HG02852 (cell line): ENCODE results near the gene GADL1.

Experiments used
- ATAC-seq: cut with Tn5 transposase; IDR thresholded peaks from one replicate; pipeline ENCODE4 v1.9.1; 2021; ENCODE audit warnings: mild to moderate bottlenecking, moderate library complexity; ENCODE audit not compliant: unreplicated experiment

GADL1 gene

DNA sequence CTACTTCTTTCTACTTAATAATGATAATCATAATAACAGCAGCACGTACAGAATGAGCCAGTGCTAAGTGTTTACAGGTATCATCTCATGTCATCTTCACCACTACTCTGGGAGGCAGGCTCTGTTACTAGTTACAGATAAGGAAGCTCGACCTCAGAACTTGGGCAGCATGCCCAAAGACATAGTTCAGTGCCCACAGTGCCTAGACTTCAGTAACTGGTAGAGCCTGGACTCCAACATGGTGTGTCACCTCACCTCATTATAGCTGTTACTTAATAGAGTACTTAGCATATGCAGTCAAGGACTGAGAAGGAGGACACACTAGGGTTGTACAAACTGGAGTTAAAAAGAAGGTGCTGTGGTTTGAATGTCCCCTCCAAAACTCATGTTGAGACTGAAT is 7.6 kb downstream of the GADL1 start:
- no peak for ATAC-seq

DNA sequence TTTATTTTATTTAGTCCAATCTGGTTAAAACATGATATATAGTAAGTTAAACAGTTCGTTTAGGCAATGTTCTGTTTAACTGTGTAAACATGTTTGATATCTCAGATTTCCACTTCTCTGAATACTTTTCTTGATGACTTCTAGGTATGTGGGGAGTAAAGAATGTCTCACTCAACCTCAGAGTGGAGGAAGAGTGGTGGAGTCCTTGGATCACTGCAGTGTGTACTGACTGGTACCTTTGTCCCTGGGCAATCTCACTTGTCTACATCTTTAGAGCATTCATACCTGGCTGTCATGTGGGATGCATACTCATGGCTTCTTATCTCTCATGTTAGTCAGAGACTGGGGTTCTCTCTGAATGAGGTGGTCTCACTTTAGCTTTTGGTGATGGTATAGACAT is 15.6 kb downstream of the GADL1 start:
- ATAC-seq = no peak

DNA sequence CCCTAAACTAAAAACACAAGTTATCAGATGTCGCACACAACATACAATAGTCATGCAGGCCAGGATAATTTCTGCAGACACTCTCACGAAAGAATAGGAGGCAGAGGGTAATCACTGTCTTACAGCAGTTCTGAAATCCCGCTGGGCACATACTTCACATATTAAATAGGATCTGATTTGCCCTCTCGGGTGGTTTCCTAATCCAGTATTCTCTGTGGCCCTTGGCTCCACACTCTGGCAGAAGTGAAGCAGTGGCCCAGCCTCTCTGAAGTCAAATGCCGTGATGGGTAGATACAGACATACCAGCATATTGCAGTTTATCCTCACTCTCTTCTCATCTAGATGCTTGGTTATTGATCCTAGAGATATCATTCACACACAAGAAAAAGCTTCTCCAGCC is 19.0 kb downstream of the GADL1 start:
- no peak for ATAC-seq

DNA sequence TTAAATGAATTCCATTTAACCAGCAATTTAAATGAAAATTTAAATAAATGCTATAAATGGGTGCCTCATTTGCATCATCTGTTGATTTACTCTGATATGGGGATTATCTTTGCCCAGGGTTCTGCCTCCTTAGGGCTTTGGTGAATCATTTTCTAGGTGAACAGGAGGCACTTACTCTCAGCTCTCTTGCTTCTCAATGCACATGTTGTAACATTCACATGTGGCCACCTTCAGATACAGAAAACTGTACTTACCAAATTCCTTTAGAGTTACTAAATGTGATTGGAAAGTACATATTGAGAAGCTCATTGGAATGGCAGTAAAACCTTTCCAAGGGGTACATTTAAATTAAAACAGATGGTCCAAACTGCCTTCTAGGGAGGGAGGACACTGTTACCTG is 20.8 kb downstream of the GADL1 start:
- no peak for ATAC-seq

DNA sequence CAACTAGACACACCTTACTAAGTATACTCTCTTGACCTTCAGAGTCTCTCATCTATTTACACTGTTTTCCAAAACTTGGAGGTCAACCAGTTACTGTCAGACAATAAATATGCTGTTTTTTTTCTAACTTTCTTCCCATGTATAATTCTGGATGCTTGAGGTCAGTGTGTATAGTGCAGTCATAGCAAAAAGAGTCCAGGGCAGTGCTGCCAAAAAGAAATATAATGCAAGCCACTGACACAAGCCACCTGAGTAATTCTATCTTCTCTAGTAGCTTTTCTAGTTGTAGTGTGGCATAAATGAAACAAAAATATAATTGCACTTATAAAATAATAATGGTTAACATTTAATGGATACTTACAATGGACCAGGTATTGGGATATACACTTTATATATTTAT is 21.6 kb downstream of the GADL1 start:
- no peak for ATAC-seq

GRCh38 chr3:30871720-30872119 is 22.7 kb downstream of the GADL1 start:
- no peak for ATAC-seq

DNA sequence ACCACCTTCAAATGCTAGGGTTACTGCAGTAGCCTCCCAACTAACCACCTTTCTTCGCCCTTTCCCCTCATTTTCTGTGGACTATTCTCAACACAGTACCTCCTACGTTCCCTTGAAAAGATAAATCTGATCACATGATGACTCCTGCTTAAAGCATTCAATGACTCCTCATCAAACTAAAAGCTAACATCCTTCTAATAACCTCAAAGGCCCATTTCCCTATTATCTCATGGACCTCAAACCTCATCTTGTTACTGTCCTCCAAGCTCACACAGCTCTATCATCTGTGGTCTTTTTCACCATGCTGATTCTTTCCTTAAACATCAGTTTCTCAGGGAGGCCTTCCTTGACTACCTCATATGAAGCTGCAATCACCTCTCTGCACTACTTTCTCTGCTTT is 29.6 kb downstream of the GADL1 start:
- no peak for ATAC-seq

DNA sequence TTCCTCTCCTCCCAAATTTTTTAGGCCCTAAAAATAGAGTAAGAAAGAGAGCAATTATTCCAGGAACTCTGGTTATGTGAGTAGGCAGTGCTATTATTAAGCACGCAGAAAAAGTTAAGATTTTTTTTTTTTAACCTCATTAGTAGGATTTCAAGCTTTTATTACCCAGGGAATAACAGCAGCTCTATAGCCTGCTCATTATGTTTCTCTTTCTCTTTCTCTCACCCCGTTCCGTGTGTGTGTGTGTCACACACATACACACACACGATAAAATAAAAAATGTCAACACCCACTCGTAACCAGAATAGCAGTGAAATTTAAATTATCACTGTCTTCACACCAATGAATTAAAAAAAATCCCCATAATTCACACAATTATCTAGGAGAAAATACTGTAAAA is 30.3 kb downstream of the GADL1 start:
- no peak for ATAC-seq

DNA sequence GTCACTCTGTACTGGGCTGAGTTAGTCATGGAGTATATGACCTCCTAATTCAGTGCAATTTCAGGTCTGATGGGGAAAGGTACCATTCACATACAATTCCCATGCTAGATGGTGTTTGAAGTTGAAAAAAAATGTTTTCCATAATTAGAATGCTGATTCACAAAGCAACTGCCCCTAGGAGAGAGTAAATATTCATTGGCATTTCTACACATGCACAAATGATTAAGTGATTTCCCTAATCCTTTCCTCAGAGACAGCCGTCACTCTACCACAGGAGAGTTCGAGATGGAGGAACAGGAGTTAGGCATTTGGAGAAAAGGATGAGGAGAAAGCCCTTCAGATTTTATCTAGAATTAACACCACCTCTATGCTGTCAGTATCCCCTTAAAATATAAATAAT is 32.5 kb downstream of the GADL1 start:
- ATAC-seq = no peak

- no peak for ATAC-seq
Measured at GRCh38 chr3:30858894-30859389, 35.5 kb downstream of the GADL1 start.

DNA sequence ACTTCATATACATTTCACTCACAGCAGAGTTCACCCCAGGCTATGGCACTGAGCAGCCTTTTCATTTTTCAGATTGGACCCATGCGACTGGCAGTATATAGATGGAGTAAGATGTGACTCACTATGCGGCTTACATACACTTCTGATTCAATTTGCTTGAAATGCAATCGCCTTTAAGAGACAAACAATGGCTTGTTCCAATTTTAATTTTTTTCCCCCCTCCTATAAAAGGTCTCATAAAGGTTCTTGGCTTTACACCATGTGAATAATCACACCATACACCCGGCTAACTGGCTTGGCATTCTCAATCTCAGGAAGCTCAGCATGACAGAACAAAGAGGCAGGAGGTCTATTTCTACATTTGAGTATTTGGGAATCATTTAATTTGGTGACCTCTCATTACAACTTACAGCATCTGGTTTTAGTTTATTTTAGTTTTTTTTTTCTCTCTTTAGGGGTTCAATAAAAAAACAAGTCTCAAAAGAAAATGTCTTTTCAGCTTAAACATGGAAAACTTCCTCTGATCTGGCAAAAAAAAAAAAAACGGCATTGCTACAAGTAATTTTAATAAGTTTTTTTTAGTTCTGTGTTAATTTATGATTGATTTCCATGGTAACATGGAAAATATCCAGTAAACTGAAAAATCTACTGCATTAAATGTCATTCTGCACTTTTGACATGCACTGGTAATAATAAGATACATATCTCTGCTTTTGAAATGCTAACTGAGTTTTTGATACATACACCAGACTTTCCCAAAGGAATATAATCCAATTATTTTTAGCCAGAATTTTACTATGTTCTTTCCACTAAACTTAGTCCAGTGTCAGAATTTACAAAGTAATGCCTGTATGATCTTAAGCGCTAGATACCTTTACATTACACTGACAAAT is 38.8 kb downstream of the GADL1 start:
- ATAC-seq = no peak

DNA sequence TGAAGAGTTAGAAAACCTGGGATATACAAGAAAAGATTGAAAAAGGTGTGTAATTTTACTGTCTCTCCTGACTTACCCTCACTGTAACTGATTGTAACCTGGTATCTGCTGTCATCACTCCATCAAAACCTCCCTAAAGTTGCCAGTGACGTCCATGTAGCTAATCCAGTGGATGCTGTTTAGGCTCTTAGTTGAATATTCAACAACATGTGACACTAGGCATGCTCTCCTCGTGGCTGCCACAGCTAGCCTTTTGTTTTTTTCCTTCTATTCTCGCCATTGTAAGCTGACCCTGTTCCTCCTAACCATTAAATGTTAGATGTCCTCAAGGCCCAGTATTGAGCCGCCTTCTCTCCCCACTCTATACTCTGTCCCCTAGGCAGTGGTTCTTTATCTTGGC is 41.6 kb downstream of the GADL1 start:
- no peak for ATAC-seq

GRCh38 chr3:30848087-30848779 is 46.2 kb downstream of the GADL1 start:
- ATAC-seq = no peak

DNA sequence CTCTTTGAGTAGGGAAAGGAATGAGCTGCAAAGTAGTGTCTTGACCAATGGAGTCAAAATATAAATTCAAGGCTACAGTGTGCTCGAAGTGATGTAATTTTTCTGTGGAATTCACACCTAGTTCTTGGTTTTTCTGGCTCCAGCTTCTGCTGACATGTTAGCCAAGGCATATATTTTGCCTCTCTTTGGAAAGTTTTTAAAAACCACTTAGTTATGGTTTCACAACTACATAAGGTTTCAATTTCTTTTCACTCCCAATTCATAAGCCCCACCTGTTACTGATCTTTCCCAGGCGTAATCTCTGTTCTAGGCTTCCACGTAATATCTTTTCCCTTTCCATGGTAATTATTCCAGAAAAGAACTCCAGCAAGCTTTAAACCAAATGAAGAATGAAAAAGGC is 46.9 kb downstream of the GADL1 start:
- no peak for ATAC-seq

DNA sequence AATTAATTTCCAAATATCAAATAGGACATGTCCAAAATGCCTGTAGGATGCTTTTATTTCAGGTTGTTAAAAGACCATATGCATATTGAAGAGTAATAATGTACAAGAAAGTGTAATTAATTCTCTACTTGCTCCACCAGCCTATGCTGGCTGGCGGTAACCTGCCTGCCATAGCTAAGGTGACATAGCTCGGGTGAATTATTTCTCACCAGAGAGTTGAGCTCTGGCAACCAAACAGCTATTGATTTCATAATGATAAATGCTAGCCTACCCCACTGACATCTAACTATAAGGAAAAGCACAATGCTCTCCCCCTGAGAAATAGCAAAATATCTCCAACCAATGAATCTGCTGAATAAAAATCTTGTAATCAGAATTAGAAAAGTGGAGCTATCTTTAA is 48.9 kb downstream of the GADL1 start:
- no peak for ATAC-seq

DNA sequence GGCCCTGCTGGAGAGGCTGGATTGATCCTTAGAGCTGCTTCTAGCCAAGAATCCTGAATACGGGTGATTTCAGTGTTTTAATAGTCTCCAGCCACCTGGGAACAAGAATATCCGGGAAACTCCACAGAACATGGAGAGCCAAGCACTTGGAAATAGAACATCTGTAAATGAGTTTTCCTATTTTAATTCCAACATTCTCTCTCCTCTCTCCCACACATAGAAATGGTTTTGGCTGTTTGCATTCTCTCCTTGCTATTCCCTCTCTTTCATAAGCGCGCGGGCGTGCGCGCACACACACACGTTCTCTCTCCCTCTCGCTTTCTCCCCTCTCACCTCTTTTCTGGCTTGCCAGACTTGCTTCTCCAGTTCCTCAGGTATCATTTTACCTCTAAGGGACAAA is 50.6 kb downstream of the GADL1 start:
- ATAC-seq = no peak

- no peak for ATAC-seq
Measured at GRCh38 chr3:30836141-30836540, 58.3 kb downstream of the GADL1 start.

GRCh38 chr3:30835667-30836066 is 58.8 kb downstream of the GADL1 start:
- ATAC-seq = no peak

DNA sequence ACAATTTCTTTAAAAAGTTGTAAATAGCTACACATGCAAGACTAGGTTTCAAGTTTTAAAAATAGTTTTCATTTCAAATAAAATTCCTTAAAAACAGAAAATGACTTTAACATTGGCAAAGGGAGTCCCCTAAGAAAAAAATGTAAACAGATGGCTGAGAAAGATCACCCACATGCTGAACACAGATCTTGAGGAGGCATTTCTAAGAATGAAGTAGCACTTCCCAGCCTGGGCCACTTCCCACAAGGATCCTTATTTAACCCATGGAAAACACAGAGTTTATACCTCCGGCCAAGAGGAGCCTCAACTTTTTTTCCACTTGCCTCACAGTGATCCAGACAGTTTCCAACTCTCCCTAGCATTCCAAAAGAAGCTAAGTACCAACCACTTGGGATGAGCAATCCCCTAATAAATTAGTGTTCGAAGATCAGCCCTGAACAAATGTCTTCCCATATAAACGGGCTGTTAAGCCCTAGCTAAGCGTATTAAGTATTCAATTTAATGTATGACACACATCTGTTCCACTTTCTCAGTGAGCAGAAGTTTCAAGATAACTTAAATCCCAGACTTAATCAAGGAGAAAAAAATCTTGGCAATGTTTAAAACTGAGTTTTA is 61.4 kb downstream of the GADL1 start:
- ATAC-seq = no peak

DNA sequence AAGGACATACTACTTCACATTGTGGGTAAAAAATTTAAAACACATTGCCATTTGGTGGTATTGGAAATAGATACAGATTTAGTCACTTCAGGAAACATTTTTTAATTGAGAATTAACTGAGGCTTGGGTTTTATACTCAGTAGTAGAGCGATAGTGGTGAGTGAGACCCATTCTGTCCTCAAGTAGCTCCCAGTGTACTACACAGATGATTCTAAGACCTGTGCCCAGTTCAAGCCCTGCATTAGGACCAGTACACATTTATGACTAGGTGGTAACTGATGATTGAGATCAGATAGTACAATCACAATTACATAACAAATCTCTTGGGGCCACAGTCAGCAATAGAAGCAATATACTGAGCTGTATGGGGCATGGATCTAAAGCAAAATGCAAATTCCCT is 67.4 kb downstream of the GADL1 start:
- no peak for ATAC-seq

DNA sequence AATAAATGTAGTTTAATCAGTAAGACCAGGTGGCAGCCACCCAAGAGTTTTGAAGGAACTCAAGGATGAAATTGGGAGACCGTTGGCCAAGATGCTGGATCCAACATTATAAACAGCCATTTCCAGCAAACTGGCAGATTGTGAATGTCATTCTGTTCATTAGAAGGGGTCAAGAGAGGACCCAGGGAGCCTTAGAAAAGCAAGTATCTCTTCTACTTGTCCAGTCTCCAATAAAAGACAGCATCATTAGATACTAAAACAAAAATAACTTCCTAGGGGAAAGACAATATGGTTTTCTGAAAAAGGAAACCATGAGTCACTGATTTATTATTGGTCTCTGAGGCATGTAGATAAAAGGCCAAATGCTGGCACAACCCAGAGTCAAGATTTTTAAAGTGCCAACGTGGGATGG is 67.9 kb downstream of the GADL1 start:
- no peak for ATAC-seq
